ENCODE measurements around the gene NTHL1.

The NTHL1 gene

GRCh38 chr16:2013527-2013926 lies 34.1 kb downstream of the NTHL1 start:
- no peak for TF ChIP-seq FOXP2 (optimal IDR thresholded peaks at IDR 0.05; ENCODE audit: borderline replicate concordance, extremely low read depth, extremely low read length, insufficient read depth)
- TF ChIP-seq SIN3A (IDR thresholded peaks at IDR 0.05; ENCODE audit: borderline replicate concordance, insufficient read depth, low read length), result no peak

GRCh38 chr16:2009791-2010510 lies 37.7 kb downstream of the NTHL1 start, which contains the start of gene ZNF598:
Gene ZNF598, minus strand, starts transcription at chr16:2009821.
- TF ChIP-seq SIN3A (IDR thresholded peaks at IDR 0.05; ENCODE audit: borderline replicate concordance, insufficient read depth, low read length), result no peak
- peak; percentile 71 for TF ChIP-seq POLR2AphosphoS5 (IDR thresholded peaks at IDR 0.05; ENCODE audit: low read depth, low read length)
- peak; percentile 73; the same call in 1 of the 2 replicates for TF ChIP-seq TAF1 (IDR thresholded peaks at IDR 0.05; ENCODE audit: borderline replicate concordance, insufficient read depth, low read length)
- TF ChIP-seq FOXP2 (optimal IDR thresholded peaks at IDR 0.05; ENCODE audit: borderline replicate concordance, extremely low read depth, extremely low read length, insufficient read depth), result no peak
- peak in 1 of 2 experiments; percentile 39; a peak in 2 of 4 replicates for TF ChIP-seq REST (IDR thresholded peaks at IDR 0.05; ENCODE audit: insufficient read depth in 1 of 2, low read depth in 2 of 2, low read length in 2 of 2)

GRCh38 chr16:2009164-2009711 lies 38.4 kb downstream of the NTHL1 start:
- TF ChIP-seq SIN3A (IDR thresholded peaks at IDR 0.05; ENCODE audit: borderline replicate concordance, insufficient read depth, low read length), result no peak
- no peak for TF ChIP-seq FOXP2 (optimal IDR thresholded peaks at IDR 0.05; ENCODE audit: borderline replicate concordance, extremely low read depth, extremely low read length, insufficient read depth)
- TF ChIP-seq POLR2AphosphoS5 (IDR thresholded peaks at IDR 0.05; ENCODE audit: low read depth, low read length), result no peak
- TF ChIP-seq TAF1 (IDR thresholded peaks at IDR 0.05; ENCODE audit: borderline replicate concordance, insufficient read depth, low read length), result no peak
- TF ChIP-seq REST (IDR thresholded peaks at IDR 0.05; ENCODE audit: insufficient read depth in 1 of 2, low read depth in 2 of 2, low read length in 2 of 2), result no peak

GRCh38 chr16:2008631-2009163 lies 38.9 kb downstream of the NTHL1 start:
- TF ChIP-seq SIN3A (IDR thresholded peaks at IDR 0.05; ENCODE audit: borderline replicate concordance, insufficient read depth, low read length) (0 out of 2 replicates have a peak, but pooled peaks have one; percentile 6), FOXP2 (optimal IDR thresholded peaks at IDR 0.05; ENCODE audit: borderline replicate concordance, extremely low read depth, extremely low read length, insufficient read depth) (no peak)

GRCh38 chr16:2008009-2008526 lies 39.6 kb downstream of the NTHL1 start:
- no peak for TF ChIP-seq POLR2AphosphoS5 (IDR thresholded peaks at IDR 0.05; ENCODE audit: low read depth, low read length)
- TF ChIP-seq SIN3A (IDR thresholded peaks at IDR 0.05; ENCODE audit: borderline replicate concordance, insufficient read depth, low read length), result 0 out of 2 replicates have a peak, but pooled peaks have one; percentile 32

GRCh38 chr16:2007081-2007836 lies 40.4 kb downstream of the NTHL1 start:
- no peak for TF ChIP-seq TAF1 (IDR thresholded peaks at IDR 0.05; ENCODE audit: borderline replicate concordance, insufficient read depth, low read length)
- no peak for TF ChIP-seq SIN3A (IDR thresholded peaks at IDR 0.05; ENCODE audit: borderline replicate concordance, insufficient read depth, low read length)
- no peak for TF ChIP-seq FOXP2 (optimal IDR thresholded peaks at IDR 0.05; ENCODE audit: borderline replicate concordance, extremely low read depth, extremely low read length, insufficient read depth)
- TF ChIP-seq REST (IDR thresholded peaks at IDR 0.05; ENCODE audit: insufficient read depth in 1 of 2, low read depth in 2 of 2, low read length in 2 of 2), result no peak
- TF ChIP-seq POLR2AphosphoS5 (IDR thresholded peaks at IDR 0.05; ENCODE audit: low read depth, low read length), result no peak
